Astrocyte (in vitro differentiated cells and primary cell): ENCODE measurements around the gene TBC1D9B. TPM values are rescaled to one million over a fixed set of nuclear protein-coding genes. Genes with fewer than 3 reads are reported as not detected.

Experiments
- DNase-seq: peaks from one replicate; pipeline ENCODE4 v3.0.0-alpha.2; 2010; ENCODE audit warnings: low read depth
- FAIRE-seq: peaks from 2 replicates; lab custom pipeline; 2011; peaks lifted over from hg19 to GRCh38; lab: Jason Lieb, UNC
- H2AFZ ChIP-seq: 2 replicates; pipeline ENCODE4 v1.6.0; 2012; ENCODE audit warnings: low read depth, low read length, inconsistent platforms
- H3K27ac ChIP-seq: 2 replicates; pipeline ENCODE4 v1.5.1; 2011; ENCODE audit warnings: low read depth, low read length, inconsistent platforms
- H3K27me3 ChIP-seq: 2 replicates; pipeline ENCODE4 v1.6.0; 2011; ENCODE audit warnings: low read length, inconsistent platforms; ENCODE audit not compliant: insufficient read depth
- H3K36me3 ChIP-seq: 2 replicates; pipeline ENCODE4 v1.5.1; 2011; ENCODE audit warnings: low read length, inconsistent platforms; ENCODE audit not compliant: insufficient read depth
- H3K4me1 ChIP-seq: 2 replicates; pipeline ENCODE4 v1.5.1; 2011; ENCODE audit warnings: low read length, inconsistent platforms; ENCODE audit not compliant: insufficient read depth
- H3K4me2 ChIP-seq: 2 replicates; pipeline ENCODE4 v1.6.0; 2012; ENCODE audit warnings: low read length, inconsistent platforms
- H3K4me3 ChIP-seq: 2 replicates; pipeline ENCODE4 v1.5.1; 2011; ENCODE audit warnings: low read depth, mild to moderate bottlenecking, low read length, inconsistent platforms; ENCODE audit not compliant: insufficient read depth
- H3K79me2 ChIP-seq: 2 replicates; pipeline ENCODE4 v1.6.0; 2012; ENCODE audit warnings: mild to moderate bottlenecking, low read length, inconsistent platforms; ENCODE audit not compliant: insufficient read depth
- H3K9ac ChIP-seq: 2 replicates; pipeline ENCODE4 v1.6.0; 2012; ENCODE audit warnings: mild to moderate bottlenecking, low read length, inconsistent platforms
- H3K9me3 ChIP-seq: 2 replicates; pipeline ENCODE4 v1.5.1; 2012; ENCODE audit warnings: low read depth, mild to moderate bottlenecking, low read length, inconsistent platforms; ENCODE audit not compliant: insufficient read depth
- H4K20me1 ChIP-seq: 2 replicates; pipeline ENCODE4 v1.6.0; 2012; ENCODE audit warnings: low read length, inconsistent platforms; ENCODE audit not compliant: insufficient read depth
- H3K27ac Mint-ChIP-seq: one replicate; pipeline ENCODE4 v1.8.0; 2021; ENCODE audit warnings: mild to moderate bottlenecking, mixed read lengths; ENCODE audit not compliant: unreplicated experiment
- H3K27me3 Mint-ChIP-seq: one replicate; pipeline ENCODE4 v1.8.0; 2021; ENCODE audit warnings: low read depth, mixed read lengths; ENCODE audit not compliant: unreplicated experiment
- H3K36me3 Mint-ChIP-seq: one replicate; pipeline ENCODE4 v1.8.0; 2021; ENCODE audit warnings: low read depth, mixed read lengths; ENCODE audit not compliant: unreplicated experiment
- H3K4me1 Mint-ChIP-seq: one replicate; pipeline ENCODE4 v1.8.0; 2021; ENCODE audit warnings: low read depth, mixed read lengths; ENCODE audit not compliant: unreplicated experiment
- H3K4me3 Mint-ChIP-seq: one replicate; pipeline ENCODE4 v1.8.0; 2021; ENCODE audit warnings: mild to moderate bottlenecking, moderate library complexity, mixed read lengths; ENCODE audit not compliant: unreplicated experiment
- H3K9me3 Mint-ChIP-seq: one replicate; pipeline ENCODE4 v1.8.0; 2021; ENCODE audit warnings: mild to moderate bottlenecking, mixed read lengths; ENCODE audit not compliant: unreplicated experiment
- CTCF ChIP-seq: IDR thresholded peaks from 2 replicates; pipeline ENCODE4 v1.5.1; 2011; ENCODE audit warnings: low read depth, mild to moderate bottlenecking, inconsistent platforms, low read length, moderate library complexity; ENCODE audit not compliant: insufficient read depth
- EZH2 ChIP-seq: IDR thresholded peaks from 2 replicates; pipeline ENCODE4 v1.6.1; 2012; ENCODE audit warnings: mild to moderate bottlenecking, low read length, inconsistent platforms; ENCODE audit not compliant: insufficient read depth
- total RNA-seq: library from RNA; stranded (reverse); gene quantifications from 2 replicates; pipeline ENCODE4 v1.2.1, GENCODE V29; 2021

Gene TBC1D9B
- total RNA-seq, 1 donor from 2014 or later = 89.9 TPM

- Mint-ChIP-seq H3K27me3 (no peaks in the 10 kb centered on the region), H3K4me3 (no peak overlapping the region), H3K27ac (peak overlapping the region; percentile 55), H3K9me3 (peaks cover 2% of the 10 kb centered on the region), H3K4me1 (peaks cover 30% of the 10 kb centered on the region), H3K36me3 (peaks cover 46% of the 10 kb centered on the region)
- no peak for DNase-seq
- H3K9ac ChIP-seq = no peak overlapping the region
- peaks cover 58% of the 10 kb centered on the region for H3K36me3 ChIP-seq
- no peaks in the 10 kb centered on the region for H3K9me3 ChIP-seq
- no peak for FAIRE-seq
- H3K27me3 ChIP-seq = no peaks in the 10 kb centered on the region
- peaks cover 22% of the 10 kb centered on the region for H3K79me2 ChIP-seq
- no peaks in the 10 kb centered on the region for H3K4me1 ChIP-seq
- H3K4me2 ChIP-seq = no peak overlapping the region
- no peak overlapping the region for H2AFZ ChIP-seq
- H3K27ac ChIP-seq = no peak overlapping the region
- H3K4me3 ChIP-seq = no peak overlapping the region
- peaks cover 78% of the 10 kb centered on the region for H4K20me1 ChIP-seq
- TF ChIP-seq CTCF = no peak
- no peak for TF ChIP-seq EZH2
These were observed 75.5 kb downstream of the TBC1D9B start for GRCh38 chr5:179832039-179832745.

- peaks cover 25% of the 10 kb centered on the region for H3K4me1 Mint-ChIP-seq
- Histone ChIP-seq H4K20me1 (peaks cover 78% of the 10 kb centered on the region), H3K4me2 (no peak overlapping the region), H3K36me3 (peaks cover 53% of the 10 kb centered on the region), H3K9ac (no peak overlapping the region), H3K4me1 (no peaks in the 10 kb centered on the region), H3K4me3 (no peak overlapping the region), H3K79me2 (peaks cover 22% of the 10 kb centered on the region), H3K9me3 (no peaks in the 10 kb centered on the region), H3K27me3 (no peaks in the 10 kb centered on the region), H3K27ac (no peak overlapping the region), H2AFZ (no peak overlapping the region)
- FAIRE-seq (no peak), DNase-seq (no peak)
- no peak for TF ChIP-seq EZH2
- no peak for TF ChIP-seq CTCF
- no peak overlapping the region for H3K27ac Mint-ChIP-seq
- peaks cover 2% of the 10 kb centered on the region for H3K9me3 Mint-ChIP-seq
- H3K4me3 Mint-ChIP-seq = no peak overlapping the region
- no peaks in the 10 kb centered on the region for H3K27me3 Mint-ChIP-seq
- H3K36me3 Mint-ChIP-seq = peaks cover 33% of the 10 kb centered on the region
These were observed 76.8 kb downstream of the TBC1D9B start for GRCh38 chr5:179830818-179831468.
